Dedifferentiated amniotic fluid mesenchymal stem cell (primary cell): Measurements from ENCODE around the gene KANSL1L.
"Not testable (repeated sequence)": the region's sequence is repeated elsewhere in the genome, so short reads cannot be mapped to it uniquely, and the experiment has no call there.

Source experiments
- DNase-seq: peaks from one replicate; pipeline ENCODE4 v3.0.0-alpha.2; 2016; ENCODE audit errors: extremely low spot score

The KANSL1L gene

GRCh38 chr2:210179351-210179990 is 8.3 kb upstream of the KANSL1L start:
- DNase-seq, result no peak

- no peak for DNase-seq
Measured at GRCh38 chr2:210177769-210178168, 6.6 kb upstream of the KANSL1L start.

- not testable (repeated sequence) for DNase-seq
Measured at GRCh38 chr2:210177115-210177514, 5.9 kb upstream of the KANSL1L start.

- DNase-seq, result no peak
Measured at GRCh38 chr2:210174086-210174485, 2.9 kb upstream of the KANSL1L start.

GRCh38 chr2:210172219-210172575 is 988 bp upstream of the KANSL1L start:
- DNase-seq, result no peak

- DNase-seq, result peak; percentile 95
Measured at GRCh38 chr2:210170446-210171303, 534 bp downstream of the KANSL1L start.

- DNase-seq, result no peak
Measured at GRCh38 chr2:210170196-210170445, 1.1 kb downstream of the KANSL1L start.

GRCh38 chr2:210169516-210170195 is 1.6 kb downstream of the KANSL1L start:
- peak; percentile 76 for DNase-seq

GRCh38 chr2:210167227-210167626 is 4.0 kb downstream of the KANSL1L start:
- no peak for DNase-seq

GRCh38 chr2:210162466-210163124 is 8.6 kb downstream of the KANSL1L start:
- DNase-seq, result no peak

GRCh38 chr2:210159059-210159458 is 12.2 kb downstream of the KANSL1L start:
- DNase-seq, result no peak

GRCh38 chr2:210158236-210158635 is 13.0 kb downstream of the KANSL1L start:
- no peak for DNase-seq

- no peak for DNase-seq
Measured at GRCh38 chr2:210157526-210157925, 13.7 kb downstream of the KANSL1L start.

GRCh38 chr2:210147614-210148013 is 23.6 kb downstream of the KANSL1L start:
- no peak for DNase-seq

GRCh38 chr2:210132239-210132638 is 39.0 kb downstream of the KANSL1L start:
- DNase-seq, result no peak

GRCh38 chr2:210128961-210129360 is 42.2 kb downstream of the KANSL1L start:
- DNase-seq, result no peak

- no peak for DNase-seq
Measured at GRCh38 chr2:210113614-210114235, 57.5 kb downstream of the KANSL1L start.

GRCh38 chr2:210112871-210113270 is 58.3 kb downstream of the KANSL1L start:
- no peak for DNase-seq

- DNase-seq, result no peak
Measured at GRCh38 chr2:210099940-210100339, 71.3 kb downstream of the KANSL1L start.

- no peak for DNase-seq
Measured at GRCh38 chr2:210094787-210095186, 76.4 kb downstream of the KANSL1L start.

GRCh38 chr2:210092791-210093190 is 78.4 kb downstream of the KANSL1L start:
- no peak for DNase-seq

- no peak for DNase-seq
Measured at GRCh38 chr2:210086930-210087329, 84.3 kb downstream of the KANSL1L start.
